Measurements from ENCODE around the gene ATP1A4.

DNA sequence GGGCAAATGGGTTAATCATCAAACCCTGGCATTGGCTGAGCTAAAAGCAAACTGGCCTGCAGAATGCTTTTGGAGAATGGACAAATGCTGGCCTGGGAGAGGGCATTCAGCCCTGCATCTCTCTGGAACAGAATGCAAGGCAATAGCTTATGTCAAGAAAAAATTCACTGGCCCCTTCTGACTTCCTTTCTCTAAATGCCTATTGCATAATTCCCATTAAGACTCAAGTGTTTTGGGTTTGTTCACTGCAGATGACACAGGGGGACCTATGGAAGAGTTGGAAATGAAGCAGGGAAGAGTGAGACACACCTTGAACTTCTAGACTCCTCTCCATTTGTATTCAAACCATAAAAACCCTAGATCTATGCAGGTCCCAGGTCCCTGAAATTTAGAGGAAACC lies 69.7 kb downstream of the ATP1A4 start:
- TF ChIP-seq TAF1 (IDR thresholded peaks at IDR 0.05; ENCODE audit: borderline replicate concordance, low read depth, low read length) (no peak), POLR2A (IDR thresholded peaks at IDR 0.05; ENCODE audit: low read depth, low read length) (no peak)

Data from GM12892 (cell line).